Tongue (tissue), 3 donors: Measurements from ENCODE around the gene NME5. TPM values are rescaled to one million over a fixed set of nuclear protein-coding genes. Genes with fewer than 3 reads are reported as not detected.
"Not testable (repeated sequence)": the region's sequence is repeated elsewhere in the genome, so short reads cannot be mapped to it uniquely, and the experiment has no call there.

Source experiments
- DNase-seq: peaks from one replicate; pipeline ENCODE4 v3.0.0-alpha.2; 2015
- small RNA-seq: library from RNA; depleted of rRNA; stranded (forward); fragments of <200 nt; gene quantifications from one replicate; pipeline ENCODE3, GENCODE V24; 2014; ENCODE audit warnings: low replicate concordance
- total RNA-seq: library from RNA; depleted of rRNA; stranded (reverse); fragments of >200 nt; gene quantifications from one replicate; pipeline ENCODE4 v1.2.3, GENCODE V29; 2014

The NME5 gene
- total RNA-seq, 1 donor from 2014 or later = 1.4 TPM

DNA sequence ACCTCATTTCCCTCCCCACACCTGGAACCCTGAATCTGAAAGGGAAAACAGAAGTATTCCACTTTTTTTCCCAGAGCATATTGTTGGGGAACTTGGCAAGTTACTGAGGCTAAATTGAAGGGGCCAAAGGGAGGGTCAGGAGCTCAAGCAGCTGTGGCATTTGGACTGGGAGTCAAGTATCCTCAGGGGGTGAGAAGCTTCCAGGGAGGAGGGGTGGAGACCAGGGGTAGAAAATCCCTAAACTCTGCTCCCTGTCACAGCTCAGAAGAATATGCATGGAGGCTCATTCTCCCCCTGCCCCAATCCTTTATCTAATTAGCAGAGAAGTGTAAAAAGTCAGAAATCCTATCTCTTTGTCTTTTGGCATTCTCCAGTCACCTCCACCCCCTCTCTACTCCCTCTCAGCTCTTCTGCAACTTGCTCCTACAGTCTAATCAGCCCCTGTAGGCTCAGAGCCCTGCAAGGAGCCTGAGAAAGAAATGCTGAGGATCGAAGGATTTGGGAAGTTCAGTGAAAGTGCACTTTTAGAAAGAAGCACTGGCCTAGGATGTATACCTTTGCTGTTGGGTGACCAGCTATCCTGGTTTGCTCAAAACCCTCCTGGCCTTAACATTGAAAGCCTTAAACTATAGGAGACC is 61.1 kb downstream of the NME5 start:
- no peak for DNase-seq

DNA sequence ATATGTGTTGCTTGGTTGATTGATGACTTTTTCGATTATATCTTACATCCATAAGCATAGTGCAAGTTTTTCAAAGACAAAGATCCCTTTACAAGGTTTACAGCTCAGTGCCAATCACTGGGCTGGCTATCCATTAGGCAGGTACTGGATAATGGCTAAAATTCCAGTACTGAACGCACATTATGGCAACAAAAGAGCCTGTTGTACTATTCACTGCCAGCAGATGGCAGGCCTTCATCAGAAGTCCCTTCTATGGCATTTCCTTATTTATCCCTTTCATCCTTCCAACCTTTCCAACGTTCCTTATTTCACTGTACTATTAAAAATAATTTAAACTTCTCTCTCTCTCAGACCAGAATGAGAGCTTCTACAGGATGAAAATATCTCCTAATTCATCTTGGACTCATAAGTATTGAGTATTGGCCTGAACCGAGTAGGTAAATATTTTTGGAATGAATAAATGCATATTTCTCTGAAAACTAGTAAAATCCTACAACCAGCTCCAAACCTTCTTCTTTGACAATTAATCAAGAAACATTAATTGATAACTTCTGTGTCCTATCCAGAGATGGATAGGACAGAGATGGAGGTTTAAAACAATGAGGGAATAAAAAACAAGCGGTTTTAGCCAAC is 62.0 kb downstream of the NME5 start:
- peak; percentile 78 for DNase-seq

- DNase-seq = not testable (repeated sequence)
Observed at GRCh38 chr5:138070026-138070425, 69.2 kb downstream of the NME5 start.

GRCh38 chr5:138068742-138069600 is 70.3 kb downstream of the NME5 start:
- DNase-seq = peak; percentile 63

DNA sequence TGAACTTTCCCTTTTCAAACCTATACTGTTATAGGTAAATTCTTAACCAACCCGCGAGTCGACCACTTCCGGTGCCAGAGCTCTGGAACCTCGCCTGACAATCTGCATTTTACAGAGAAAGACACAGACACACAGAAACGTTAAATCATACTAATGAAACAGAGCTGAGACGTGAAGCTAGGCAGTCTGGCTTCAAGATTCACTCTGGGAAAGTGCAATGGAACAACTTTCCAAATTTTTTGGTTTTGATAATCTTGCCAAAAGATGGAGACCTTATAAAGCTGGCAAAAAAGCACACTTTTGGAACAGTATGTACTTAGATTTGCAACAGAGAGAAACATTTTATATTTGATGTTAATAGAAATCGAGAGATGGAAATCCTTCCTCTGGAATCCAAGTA is 71.3 kb downstream of the NME5 start:
- DNase-seq = no peak

Small RNA genes lying within 50 kb of the gene (small RNA-seq; reads per million reads assigned to genes)
- gene RNU6-1148P = not detected
- gene RNU6-460P = not detected
- gene RNU6-888P = not detected

Other genes with a start within 250 kb of the NME5 start
- 1.9 TPM for gene PKD2L2, start 250.0 kb downstream of the NME5 start, total RNA-seq
- gene FAM13B, start 106.3 kb downstream of the NME5 start, total RNA-seq = 48.2 TPM
- not detected for gene WNT8A, start 55.4 kb downstream of the NME5 start, total RNA-seq
- gene BRD8, start 39.2 kb upstream of the NME5 start, total RNA-seq = 54.1 TPM
- gene KIF20A, start 39.7 kb upstream of the NME5 start, total RNA-seq = 24.8 TPM
- 35.0 TPM for gene CDC23, start 73.9 kb upstream of the NME5 start, total RNA-seq
- 4.1 TPM for gene GFRA3, start 135.2 kb upstream of the NME5 start, total RNA-seq
- 4.4 TPM for gene CDC25C, start 192.4 kb upstream of the NME5 start, total RNA-seq
- 27.8 TPM for gene FAM53C, start 198.8 kb upstream of the NME5 start, total RNA-seq
- gene KDM3B, start 213.3 kb upstream of the NME5 start, total RNA-seq = 80.2 TPM